ENCODE measurements around the gene ATP7B. TPM values are rescaled to one million over a fixed set of nuclear protein-coding genes. Genes with fewer than 3 reads are reported as not detected.

ATP7B gene
- total RNA-seq, 1 donor: 5.6 TPM

- no peak overlapping the region for H3K4me3 ChIP-seq (ENCODE audit: low read depth, low read length)
- no peak for DNase-seq (ENCODE audit: low read depth)
- TF ChIP-seq, protein P1, sequence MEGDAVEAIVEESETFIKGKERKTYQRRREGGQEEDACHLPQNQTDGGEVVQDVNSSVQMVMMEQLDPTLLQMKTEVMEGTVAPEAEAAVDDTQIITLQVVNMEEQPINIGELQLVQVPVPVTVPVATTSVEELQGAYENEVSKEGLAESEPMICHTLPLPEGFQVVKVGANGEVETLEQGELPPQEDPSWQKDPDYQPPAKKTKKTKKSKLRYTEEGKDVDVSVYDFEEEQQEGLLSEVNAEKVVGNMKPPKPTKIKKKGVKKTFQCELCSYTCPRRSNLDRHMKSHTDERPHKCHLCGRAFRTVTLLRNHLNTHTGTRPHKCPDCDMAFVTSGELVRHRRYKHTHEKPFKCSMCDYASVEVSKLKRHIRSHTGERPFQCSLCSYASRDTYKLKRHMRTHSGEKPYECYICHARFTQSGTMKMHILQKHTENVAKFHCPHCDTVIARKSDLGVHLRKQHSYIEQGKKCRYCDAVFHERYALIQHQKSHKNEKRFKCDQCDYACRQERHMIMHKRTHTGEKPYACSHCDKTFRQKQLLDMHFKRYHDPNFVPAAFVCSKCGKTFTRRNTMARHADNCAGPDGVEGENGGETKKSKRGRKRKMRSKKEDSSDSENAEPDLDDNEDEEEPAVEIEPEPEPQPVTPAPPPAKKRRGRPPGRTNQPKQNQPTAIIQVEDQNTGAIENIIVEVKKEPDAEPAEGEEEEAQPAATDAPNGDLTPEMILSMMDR (IDR thresholded peaks at IDR 0.05; ENCODE audit: insufficient read depth, low read depth, low read length): no peak
Measured at GRCh38 chr13:51953347-51954195, 57.7 kb downstream of the ATP7B start.

DNA sequence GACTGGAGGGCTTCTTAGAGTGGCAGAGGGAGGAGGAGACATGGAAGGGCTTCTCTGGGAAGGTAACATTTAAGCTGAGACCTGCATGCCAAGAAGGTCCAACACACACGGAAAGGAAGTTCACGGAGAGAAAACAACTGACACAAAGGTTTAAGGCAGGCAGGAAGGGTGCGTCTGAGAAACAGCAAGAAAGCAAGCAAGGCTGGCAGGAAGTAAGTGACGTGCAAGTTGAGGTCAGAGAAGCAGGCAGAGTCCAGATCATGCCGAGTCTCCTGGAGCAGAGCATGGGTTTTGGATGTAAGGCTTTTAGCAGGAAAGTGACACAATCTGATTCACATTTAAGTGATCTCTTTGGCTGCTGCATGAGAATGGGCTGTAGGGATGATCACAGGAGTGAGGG lies 60.5 kb downstream of the ATP7B start:
- TF ChIP-seq, protein P1 (IDR thresholded peaks at IDR 0.05; ENCODE audit: insufficient read depth, low read depth, low read length): no peak
- no peak for DNase-seq (ENCODE audit: low read depth)
- H3K4me3 ChIP-seq (ENCODE audit: low read depth, low read length): no peak overlapping the region

- no peak for DNase-seq (ENCODE audit: low read depth)
- no peak overlapping the region for H3K4me3 ChIP-seq (ENCODE audit: low read depth, low read length)
- TF ChIP-seq, protein P1 (IDR thresholded peaks at IDR 0.05; ENCODE audit: insufficient read depth, low read depth, low read length): no peak
Measured at GRCh38 chr13:51946163-51946669, 65.0 kb downstream of the ATP7B start.

DNA sequence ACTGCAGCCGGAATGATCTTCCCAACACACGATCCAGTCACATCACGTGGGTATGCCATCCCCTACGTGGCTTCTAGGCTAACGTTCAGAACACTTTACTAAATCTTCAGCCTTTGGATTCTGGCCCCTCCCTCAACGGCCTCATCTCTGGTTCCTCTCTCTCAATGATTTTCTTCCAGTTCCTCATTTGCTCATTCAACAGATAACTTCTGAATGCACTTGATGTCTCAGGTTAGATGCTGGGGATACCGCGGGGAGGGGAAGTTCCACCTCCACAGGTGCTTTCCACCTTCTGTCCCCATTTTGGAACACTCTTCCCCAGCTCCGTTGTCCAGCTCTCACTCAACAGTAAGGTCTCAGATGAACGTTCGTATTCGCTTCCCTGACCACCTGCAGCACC lies 66.1 kb downstream of the ATP7B start:
- TF ChIP-seq, protein P1 (IDR thresholded peaks at IDR 0.05; ENCODE audit: insufficient read depth, low read depth, low read length): no peak
- H3K4me3 ChIP-seq (ENCODE audit: low read depth, low read length): no peak overlapping the region
- DNase-seq (ENCODE audit: low read depth): no peak

DNA sequence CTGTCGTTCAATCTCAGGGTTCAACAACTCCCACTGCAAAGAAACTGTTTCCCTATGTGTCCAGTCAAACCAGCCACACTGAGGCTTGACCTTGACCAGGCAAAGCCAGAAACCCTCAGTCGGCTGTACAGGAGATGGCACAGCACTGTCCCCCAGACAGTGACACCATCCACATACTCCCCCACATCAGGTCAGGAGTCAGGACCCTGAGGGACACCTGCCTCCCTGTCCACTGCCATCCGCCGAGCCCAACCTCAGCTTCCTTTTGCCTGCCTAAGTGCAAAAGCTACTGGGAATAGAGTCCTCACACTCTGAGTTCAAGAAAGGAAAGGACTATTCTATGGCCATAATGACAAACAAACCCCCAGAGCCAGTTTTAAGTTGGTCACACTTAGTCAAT lies 66.8 kb downstream of the ATP7B start:
- no peak overlapping the region for H3K4me3 ChIP-seq (ENCODE audit: low read depth, low read length)
- no peak for DNase-seq (ENCODE audit: low read depth)
- TF ChIP-seq, protein P1 (IDR thresholded peaks at IDR 0.05; ENCODE audit: insufficient read depth, low read depth, low read length): no peak

DNA sequence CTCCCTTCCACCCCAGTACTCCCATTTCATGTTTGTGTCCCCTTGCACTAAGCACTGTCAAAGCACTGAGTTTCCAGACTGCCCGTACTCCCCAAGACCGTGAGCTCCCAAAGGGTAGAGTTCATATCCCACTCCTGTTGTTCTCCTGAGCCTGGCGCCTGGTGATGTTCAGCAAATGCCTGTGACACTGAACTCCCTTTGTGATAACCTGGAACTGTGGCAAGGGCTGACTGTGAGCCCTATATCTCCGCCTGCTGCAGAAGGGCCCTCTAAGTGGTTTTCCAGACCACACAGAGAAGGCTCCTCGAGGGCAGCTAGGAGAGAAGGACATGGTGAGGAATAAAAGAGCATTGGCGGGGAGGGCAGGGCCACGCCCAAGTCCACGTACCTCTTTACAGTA lies 67.5 kb downstream of the ATP7B start:
- DNase-seq (ENCODE audit: low read depth): no peak
- TF ChIP-seq, protein P1 (IDR thresholded peaks at IDR 0.05; ENCODE audit: insufficient read depth, low read depth, low read length): no peak
- no peak overlapping the region for H3K4me3 ChIP-seq (ENCODE audit: low read depth, low read length)
